ENCODE data around the gene ENC1.

Gene ENC1

GRCh38 chr5:74631081-74631953 lies 9.2 kb downstream of the ENC1 start:
- no peak for DNase-seq (ENCODE audit: low read depth)

GRCh38 chr5:74630453-74631066 lies 10.0 kb downstream of the ENC1 start:
- peak; percentile 73 for DNase-seq (ENCODE audit: low read depth)

GRCh38 chr5:74629326-74629725 lies 11.2 kb downstream of the ENC1 start:
- DNase-seq (ENCODE audit: low read depth) = no peak

GRCh38 chr5:74628359-74628758 lies 12.2 kb downstream of the ENC1 start:
- DNase-seq (ENCODE audit: low read depth) = no peak

GRCh38 chr5:74627646-74628279 lies 12.8 kb downstream of the ENC1 start:
- no peak for DNase-seq (ENCODE audit: low read depth)

- no peak for DNase-seq (ENCODE audit: low read depth)
Observed at GRCh38 chr5:74626386-74627222, 13.9 kb downstream of the ENC1 start.

GRCh38 chr5:74625742-74626241 lies 14.7 kb downstream of the ENC1 start:
- no peak for DNase-seq (ENCODE audit: low read depth)

GRCh38 chr5:74624931-74625505 lies 15.5 kb downstream of the ENC1 start:
- no peak for DNase-seq (ENCODE audit: low read depth)

- no peak for DNase-seq (ENCODE audit: low read depth)
Observed at GRCh38 chr5:74624501-74624900, 16.0 kb downstream of the ENC1 start.

GRCh38 chr5:74623748-74624408 lies 16.6 kb downstream of the ENC1 start:
- DNase-seq (ENCODE audit: low read depth) = no peak

GRCh38 chr5:74623006-74623611 lies 17.4 kb downstream of the ENC1 start:
- no peak for DNase-seq (ENCODE audit: low read depth)

GRCh38 chr5:74622122-74622521 lies 18.4 kb downstream of the ENC1 start:
- DNase-seq (ENCODE audit: low read depth) = no peak

GRCh38 chr5:74621492-74621891 lies 19.0 kb downstream of the ENC1 start:
- no peak for DNase-seq (ENCODE audit: low read depth)

- DNase-seq (ENCODE audit: low read depth) = no peak
Observed at GRCh38 chr5:74619308-74619707, 21.2 kb downstream of the ENC1 start.

- DNase-seq (ENCODE audit: low read depth) = no peak
Observed at GRCh38 chr5:74618106-74618505, 22.4 kb downstream of the ENC1 start.

- no peak for DNase-seq (ENCODE audit: low read depth)
Observed at GRCh38 chr5:74617202-74617601, 23.3 kb downstream of the ENC1 start.

- DNase-seq (ENCODE audit: low read depth) = no peak
Observed at GRCh38 chr5:74616236-74617146, 24.0 kb downstream of the ENC1 start.

GRCh38 chr5:74613283-74613682 lies 27.2 kb downstream of the ENC1 start:
- no peak for DNase-seq (ENCODE audit: low read depth)

- no peak for DNase-seq (ENCODE audit: low read depth)
Observed at GRCh38 chr5:74612045-74612444, 28.5 kb downstream of the ENC1 start.

All from fibroblast of gingiva (primary cell).